Retinal pigment epithelial cell (primary cell): ENCODE results near the gene PSMC1.

ENCODE experiments used
- DNase-seq: peaks from one replicate; pipeline ENCODE4 v3.0.0-alpha.2; 2010; ENCODE audit warnings: low read depth
- H3K4me3 ChIP-seq: 2 replicates; pipeline ENCODE4 v1.5.1; 2011; ENCODE audit warnings: mild to moderate bottlenecking, low read length, control low read depth, moderate library complexity
- TF ChIP-seq, protein P1 (sequence below): conservative IDR thresholded peaks from 2 replicates; pipeline ENCODE4 v1.5.1; 2011; ENCODE audit warnings: low read depth, low read length, control low read depth, inconsistent platforms

PSMC1 gene

DNA sequence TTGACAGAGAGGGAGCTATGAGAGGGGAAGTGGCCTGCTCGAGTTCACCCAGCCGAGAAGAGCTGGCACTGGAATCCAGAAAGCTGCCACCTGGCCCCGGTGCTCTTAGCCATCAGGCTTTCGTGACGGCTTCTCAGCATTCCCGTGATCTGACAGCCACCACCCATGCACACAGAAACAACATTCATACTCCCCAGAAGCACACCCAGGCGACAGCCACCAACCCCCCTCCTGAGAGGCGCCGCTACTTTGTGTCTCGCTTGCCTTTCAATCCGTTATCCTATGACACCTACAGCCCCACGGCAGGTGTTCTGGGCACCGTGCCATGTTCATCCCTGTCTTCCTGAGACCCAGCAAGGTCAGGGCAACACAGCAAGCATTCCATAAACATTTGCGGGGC lies 31.4 kb downstream of the PSMC1 start:
- TF ChIP-seq, protein P1, sequence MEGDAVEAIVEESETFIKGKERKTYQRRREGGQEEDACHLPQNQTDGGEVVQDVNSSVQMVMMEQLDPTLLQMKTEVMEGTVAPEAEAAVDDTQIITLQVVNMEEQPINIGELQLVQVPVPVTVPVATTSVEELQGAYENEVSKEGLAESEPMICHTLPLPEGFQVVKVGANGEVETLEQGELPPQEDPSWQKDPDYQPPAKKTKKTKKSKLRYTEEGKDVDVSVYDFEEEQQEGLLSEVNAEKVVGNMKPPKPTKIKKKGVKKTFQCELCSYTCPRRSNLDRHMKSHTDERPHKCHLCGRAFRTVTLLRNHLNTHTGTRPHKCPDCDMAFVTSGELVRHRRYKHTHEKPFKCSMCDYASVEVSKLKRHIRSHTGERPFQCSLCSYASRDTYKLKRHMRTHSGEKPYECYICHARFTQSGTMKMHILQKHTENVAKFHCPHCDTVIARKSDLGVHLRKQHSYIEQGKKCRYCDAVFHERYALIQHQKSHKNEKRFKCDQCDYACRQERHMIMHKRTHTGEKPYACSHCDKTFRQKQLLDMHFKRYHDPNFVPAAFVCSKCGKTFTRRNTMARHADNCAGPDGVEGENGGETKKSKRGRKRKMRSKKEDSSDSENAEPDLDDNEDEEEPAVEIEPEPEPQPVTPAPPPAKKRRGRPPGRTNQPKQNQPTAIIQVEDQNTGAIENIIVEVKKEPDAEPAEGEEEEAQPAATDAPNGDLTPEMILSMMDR: no peak
- no peak overlapping the region for H3K4me3 ChIP-seq
- no peak for DNase-seq

DNA sequence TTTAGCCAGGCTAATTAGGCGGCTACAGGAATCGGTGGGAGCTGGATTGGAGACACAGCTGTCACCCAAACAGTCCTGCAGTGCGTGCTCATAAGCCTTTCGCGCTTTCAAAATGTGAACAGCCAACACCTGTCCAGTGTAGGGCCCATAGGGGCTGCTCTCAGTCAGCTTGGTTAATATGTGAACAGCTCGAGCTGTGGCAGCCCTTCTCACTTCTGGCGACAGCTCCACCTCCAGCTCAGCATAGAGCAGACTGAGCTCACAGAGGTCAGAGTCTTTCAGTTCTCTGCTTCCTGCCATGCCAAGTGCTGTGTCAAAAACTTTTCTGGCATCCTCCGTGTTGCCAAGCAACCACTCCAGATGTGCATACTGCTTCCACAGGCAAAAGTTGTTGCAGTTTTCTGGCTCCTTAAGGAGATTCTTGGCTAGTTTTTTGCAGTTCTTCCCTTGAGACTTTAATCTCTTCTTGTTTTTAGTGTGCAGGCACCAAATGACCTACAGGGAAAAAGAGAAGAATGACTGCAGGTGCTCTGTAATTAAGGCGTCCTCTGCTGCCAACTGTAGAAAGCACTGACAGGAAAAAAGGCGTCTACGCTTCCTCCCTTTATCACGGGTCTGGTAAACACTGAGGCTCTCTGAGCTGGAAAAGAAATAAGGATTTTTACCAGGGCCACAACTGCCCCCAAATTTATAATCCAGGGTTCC lies 32.5 kb downstream of the PSMC1 start:
- DNase-seq: no peak
- TF ChIP-seq, protein P1: no peak
- H3K4me3 ChIP-seq: no peak overlapping the region

GRCh38 chr14:90290337-90291011 lies 34.1 kb downstream of the PSMC1 start:
- no peak for DNase-seq
- TF ChIP-seq, protein P1: no peak
- no peak overlapping the region for H3K4me3 ChIP-seq

GRCh38 chr14:90291699-90292098 lies 35.3 kb downstream of the PSMC1 start:
- no peak overlapping the region for H3K4me3 ChIP-seq
- TF ChIP-seq, protein P1: no peak

GRCh38 chr14:90293766-90294730 lies 37.7 kb downstream of the PSMC1 start:
- no peak overlapping the region for H3K4me3 ChIP-seq
- no peak for DNase-seq
- TF ChIP-seq, protein P1: no peak

More at GRCh38 chr14:90291699-90292098, 35.3 kb downstream of the PSMC1 start:
- DNase-seq: no peak

- no peak overlapping the region for H3K4me3 ChIP-seq
- TF ChIP-seq, protein P1: no peak
These were observed 38.5 kb downstream of the PSMC1 start for GRCh38 chr14:90294872-90295271.

More at GRCh38 chr14:90294872-90295271, 38.5 kb downstream of the PSMC1 start:
- DNase-seq: no peak
